HG03558 (cell line): ENCODE measurements around the gene SPTBN1.

ENCODE experiments used
- ATAC-seq: cut with Tn5 transposase; IDR thresholded peaks from one replicate; pipeline ENCODE4 v1.9.1; 2021; ENCODE audit warnings: moderate number of reproducible peaks; ENCODE audit not compliant: unreplicated experiment; ENCODE audit errors: extremely low read depth

Gene SPTBN1

DNA sequence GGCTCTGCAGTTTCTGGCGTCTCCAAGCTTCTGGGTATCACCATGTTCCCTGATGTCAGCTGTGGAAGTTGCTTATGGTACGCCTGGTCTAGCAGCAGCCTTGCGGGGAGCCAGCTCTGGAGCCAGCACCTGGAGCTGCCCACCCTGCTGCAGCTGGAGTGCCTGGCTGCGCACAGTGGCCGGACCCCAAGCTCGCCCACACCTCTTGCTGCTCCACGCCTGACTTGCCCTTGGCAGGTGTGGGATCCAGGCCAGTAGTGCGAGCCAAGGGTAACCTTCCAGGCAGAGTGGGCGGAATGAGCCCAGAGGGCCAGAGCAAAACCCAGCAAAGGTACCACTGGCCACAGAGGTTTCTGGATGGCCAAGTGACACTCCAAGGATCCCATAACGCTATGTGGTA, 254.1 kb downstream of the SPTBN1 start:
- ATAC-seq: no peak

DNA sequence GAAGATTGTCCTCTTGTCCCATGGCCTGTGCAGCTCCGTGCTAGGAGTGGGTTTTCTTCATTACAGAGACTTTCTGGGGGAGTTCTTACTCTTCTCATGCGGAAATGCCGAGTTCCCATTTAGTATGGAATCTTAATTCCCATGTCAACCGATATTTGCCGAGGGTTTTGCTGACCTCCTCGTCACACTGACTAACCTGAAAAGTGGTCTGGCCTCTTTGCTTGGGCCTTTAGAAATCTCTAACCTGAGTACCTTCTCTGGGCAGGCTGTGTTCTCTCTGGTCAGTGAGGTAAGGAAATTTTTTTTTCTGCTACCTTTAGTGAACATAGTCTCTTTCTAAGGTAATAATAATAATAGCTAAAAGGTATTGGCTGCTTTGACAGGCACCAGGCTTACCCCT, 256.4 kb downstream of the SPTBN1 start:
- no peak for ATAC-seq

- ATAC-seq: no peak
These were observed 258.9 kb downstream of the SPTBN1 start for GRCh38 chr2:54714996-54715395.

GRCh38 chr2:54716375-54716774, 260.2 kb downstream of the SPTBN1 start:
- ATAC-seq: no peak

DNA sequence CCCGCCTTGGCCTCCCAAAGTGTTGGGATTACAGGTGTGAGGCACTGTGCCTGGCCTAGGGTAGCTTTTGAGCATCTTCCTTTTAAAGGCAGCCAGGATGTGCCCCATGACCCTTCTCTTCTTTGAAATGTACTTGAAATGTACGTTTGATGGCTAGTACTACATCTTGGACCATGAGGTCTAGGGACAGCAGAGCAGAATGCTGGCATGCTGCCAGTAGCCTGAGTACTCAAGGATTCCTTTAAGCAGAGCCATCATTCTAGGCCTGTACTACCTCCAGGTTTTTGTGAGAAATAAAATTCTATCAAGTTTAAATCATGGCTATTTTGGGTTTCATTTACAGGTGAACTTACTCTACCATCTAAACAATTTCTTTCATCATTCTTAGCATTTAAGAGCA, 264.4 kb downstream of the SPTBN1 start:
- ATAC-seq: no peak
